H54 (cell line): Measurements from ENCODE around the gene MATN3.

ENCODE experiments used
- DNase-seq: peaks from one replicate; pipeline ENCODE4 v3.0.0; 2011; ENCODE audit warnings: low spot score, mixed read lengths; ENCODE audit not compliant: insufficient read length
- FAIRE-seq: peaks from 3 replicates; lab custom pipeline; 2011; peaks lifted over from hg19 to GRCh38; lab: Jason Lieb, UNC
- POLR2A ChIP-seq: IDR thresholded peaks from 2 replicates; pipeline ENCODE4 v1.6.1; 2011; ENCODE audit warnings: low read depth, mild to moderate bottlenecking, low read length

The MATN3 gene

DNA sequence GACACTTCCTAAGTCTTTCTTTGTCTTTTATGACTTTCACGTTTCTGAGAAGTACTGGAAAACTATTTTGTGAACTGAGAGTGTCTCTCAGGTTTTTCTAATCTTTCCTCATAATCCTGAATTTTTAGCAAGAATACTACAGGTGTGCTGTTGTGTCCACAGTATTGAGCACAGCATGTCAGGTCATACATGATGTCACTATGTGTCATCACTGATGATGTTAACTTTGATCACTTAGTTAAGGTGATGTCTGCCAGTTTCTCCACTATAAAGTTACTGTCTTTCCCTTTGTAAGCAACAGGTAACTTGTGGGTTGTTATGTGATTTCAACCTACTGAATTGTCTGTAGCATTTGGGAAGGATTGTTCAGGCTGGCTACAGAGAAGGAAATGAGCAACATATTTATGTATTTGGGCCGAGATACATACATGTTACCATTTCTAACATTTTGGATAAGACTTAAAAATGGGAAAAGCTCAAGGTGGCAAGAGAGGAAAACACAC lies 11.1 kb downstream of the MATN3 start:
- DNase-seq (no peak), FAIRE-seq (no peak)
- no peak for TF ChIP-seq POLR2A

DNA sequence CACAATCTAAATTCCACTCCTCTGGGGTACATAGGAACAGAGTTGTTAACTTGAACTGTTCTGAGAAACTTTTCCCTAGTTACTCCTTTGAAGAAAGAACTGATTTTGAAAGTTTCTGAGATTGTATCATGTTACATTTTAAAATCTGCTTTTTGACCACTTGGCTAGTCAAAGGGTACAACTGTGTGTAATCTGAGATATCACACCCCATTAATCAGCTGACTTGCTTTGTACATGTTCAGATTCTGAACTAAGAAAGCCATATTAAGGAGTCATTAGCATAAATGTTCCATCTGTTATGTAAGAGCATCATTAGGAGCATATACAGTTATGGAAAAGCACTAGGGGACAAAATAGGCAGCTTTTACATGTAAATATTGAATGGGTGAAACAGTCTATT lies 18.7 kb downstream of the MATN3 start:
- DNase-seq (no peak), FAIRE-seq (no peak)
- TF ChIP-seq POLR2A: no peak

DNA sequence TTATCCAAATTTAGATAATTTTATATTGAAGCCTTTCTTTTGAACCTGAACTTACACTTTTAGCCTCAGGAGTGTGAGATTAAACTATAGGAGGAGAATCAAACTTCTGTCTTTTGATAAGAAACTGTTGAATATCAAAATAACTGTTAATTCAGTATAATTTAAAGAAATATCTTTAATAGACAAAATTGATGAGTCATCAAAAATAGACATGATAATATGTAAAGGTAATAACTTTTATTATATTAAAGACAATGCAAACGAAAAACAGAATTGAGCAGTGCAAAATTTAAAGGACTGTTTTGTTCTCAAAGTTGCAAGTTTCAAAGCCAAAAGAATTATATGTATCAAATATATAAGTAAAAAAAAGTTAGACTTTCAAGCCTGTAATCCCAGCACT lies 20.6 kb downstream of the MATN3 start:
- FAIRE-seq: no peak
- no peak for DNase-seq

DNA sequence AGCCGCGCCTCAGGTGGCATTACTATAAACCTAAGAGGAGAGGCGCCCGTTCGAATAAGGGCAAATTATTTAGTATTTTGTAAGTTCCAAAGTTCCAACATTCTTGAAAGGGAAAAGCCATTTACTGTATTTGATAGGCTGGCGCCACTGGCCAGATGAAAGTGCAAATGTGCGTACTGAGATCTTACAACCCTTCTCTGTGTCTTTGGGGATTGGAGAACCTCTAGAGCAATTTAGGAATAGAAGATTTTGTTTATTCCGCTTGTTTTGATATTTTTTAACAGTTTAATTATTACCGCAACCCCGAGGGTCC lies 22.1 kb downstream of the MATN3 start:
- FAIRE-seq (no peak), DNase-seq (no peak)
- TF ChIP-seq POLR2A: no peak

More for the DNA sequence above, 20.6 kb downstream of the MATN3 start:
- TF ChIP-seq POLR2A: no peak

DNA sequence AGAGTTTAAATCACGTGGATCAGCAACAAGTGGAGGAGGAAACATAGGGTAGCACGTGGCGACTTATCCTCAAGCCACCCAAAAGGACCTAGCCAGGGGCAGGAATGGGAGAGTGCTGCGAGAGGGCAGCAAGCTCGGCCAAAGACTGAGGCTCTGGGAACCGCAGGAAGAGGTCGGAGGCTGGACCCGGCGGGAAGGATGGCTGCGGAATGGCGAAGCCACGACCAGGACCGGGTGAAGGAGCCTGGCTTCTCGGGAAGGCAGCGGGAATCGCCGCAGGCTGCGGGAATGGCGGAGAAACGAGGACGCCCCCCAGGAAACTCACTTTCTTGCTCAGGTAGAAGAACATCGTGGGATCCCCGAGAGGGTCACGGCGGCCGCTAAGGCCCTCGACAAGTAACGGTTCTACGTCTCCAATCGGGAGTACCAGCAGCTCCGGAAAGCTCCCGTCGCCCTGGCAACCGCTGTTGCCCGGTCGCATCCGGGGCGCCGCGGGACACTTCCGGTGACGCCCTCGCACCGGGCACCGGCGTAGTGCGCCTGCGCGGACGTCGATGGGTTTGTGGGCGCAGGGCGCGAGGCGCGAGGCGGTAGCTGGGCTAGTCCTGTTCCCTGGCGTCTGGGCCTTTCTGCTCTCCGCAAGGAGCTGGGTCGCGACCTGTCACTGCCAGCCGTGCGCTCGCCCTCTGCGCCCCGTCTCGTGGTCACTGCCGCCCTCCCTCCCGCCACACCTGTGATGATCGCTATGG lies 22.6 kb downstream of the MATN3 start, which contains the start of gene WDR35:
TSS of gene WDR35 (minus strand) at position 439 of the 749 bp plus-strand sequence. CDS start at position 349, 90 bp downstream.
- peak; percentile 96 for TF ChIP-seq POLR2A
- FAIRE-seq: peak; percentile 95

DNA sequence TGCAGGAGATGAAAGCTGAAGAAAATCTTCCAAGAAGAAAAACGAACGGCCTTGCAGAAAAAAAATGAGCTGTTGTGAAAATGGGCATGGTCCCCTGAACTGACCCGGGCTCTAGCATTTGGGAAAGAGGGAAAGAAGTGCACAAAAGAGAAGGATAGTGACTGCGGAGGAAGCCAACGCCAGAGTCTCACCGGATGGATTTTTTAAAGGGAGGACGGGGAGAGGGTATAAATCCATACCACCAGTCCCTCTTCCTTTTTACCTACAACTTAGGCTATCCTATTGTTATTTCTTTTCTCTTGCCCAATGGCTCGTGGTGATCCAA lies 23.2 kb downstream of the MATN3 start:
- DNase-seq (peak; percentile 9), FAIRE-seq (no peak)
- TF ChIP-seq POLR2A: no peak

More for the DNA sequence above, 22.6 kb downstream of the MATN3 start, which contains the start of gene WDR35:
- peak; percentile 94 for DNase-seq

DNA sequence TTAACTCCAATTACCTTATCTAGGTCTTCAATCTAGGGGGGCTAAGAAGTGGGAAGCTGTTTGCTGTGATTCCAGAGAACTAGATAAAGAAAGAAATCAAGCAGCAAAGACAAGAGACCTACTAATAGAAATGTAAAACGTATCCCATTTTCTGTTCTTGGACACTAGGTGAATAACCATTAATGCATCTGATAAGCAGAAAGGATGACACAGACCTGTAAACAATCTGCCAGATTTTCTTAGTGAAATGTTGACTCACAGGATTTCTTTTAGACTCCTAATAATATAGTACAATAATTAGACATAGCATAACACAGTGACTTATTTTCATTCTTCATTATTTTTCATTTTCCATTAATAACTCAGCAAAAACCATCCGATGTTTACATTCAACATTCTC lies 23.9 kb downstream of the MATN3 start:
- TF ChIP-seq POLR2A: no peak
- DNase-seq (no peak), FAIRE-seq (peak; percentile 15)

DNA sequence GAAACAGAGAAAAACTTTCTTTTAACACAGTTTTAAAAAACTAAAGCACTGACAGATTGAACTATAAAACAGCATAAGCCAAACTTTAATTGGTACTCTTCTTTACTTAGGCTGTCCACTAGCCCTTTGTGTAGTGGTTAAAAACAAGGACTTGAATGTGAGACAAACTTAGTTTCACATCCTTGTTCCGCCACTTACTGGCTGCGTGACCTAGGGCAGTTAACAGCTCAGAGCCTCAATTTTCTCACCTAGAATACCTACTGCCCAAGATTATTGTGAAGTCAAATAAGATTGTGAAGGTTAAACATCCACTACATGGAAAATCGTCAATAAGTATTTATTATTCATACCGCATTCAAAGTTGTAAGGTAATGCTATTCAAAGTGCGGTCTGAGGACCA lies 24.5 kb downstream of the MATN3 start:
- no peak for TF ChIP-seq POLR2A
- FAIRE-seq (no peak), DNase-seq (no peak)

DNA sequence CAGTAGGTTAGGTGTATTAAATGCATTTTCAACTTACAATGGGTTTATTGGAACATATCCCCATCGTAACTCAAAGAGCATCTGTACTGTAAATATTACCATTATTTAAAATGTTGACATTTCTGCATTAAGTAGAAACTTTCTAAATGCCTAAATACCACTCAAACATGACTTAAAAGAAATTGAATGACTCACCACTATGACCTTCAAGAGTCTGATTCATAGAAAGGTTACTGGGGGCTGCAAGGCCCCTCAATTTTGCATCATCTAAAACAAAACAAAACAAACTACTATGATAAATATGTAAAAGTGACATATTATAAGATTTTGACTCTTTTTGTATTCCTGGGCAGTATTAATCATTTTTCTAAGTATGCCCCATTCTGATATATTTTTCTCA lies 30.2 kb downstream of the MATN3 start:
- DNase-seq (no peak), FAIRE-seq (no peak)
- no peak for TF ChIP-seq POLR2A

DNA sequence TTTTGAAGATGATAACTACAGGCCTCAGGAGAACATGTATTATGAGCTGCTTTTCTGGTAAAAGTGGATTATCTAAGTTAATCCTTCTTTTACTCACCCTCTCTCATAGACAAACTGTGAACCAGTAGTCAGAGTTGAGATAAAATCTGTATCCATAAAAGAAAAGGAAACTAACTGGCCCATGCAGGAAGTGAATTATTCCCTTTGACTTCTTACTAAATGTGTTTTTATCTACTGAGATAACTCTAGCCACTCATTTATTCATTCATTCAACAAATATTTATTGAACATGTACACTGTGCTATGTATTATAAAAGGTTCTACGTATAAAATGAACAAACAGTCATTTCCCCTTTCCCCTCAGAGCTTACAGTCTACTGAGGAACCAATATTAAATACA lies 32.5 kb downstream of the MATN3 start:
- DNase-seq (no peak), FAIRE-seq (peak; percentile 6)
- no peak for TF ChIP-seq POLR2A

DNA sequence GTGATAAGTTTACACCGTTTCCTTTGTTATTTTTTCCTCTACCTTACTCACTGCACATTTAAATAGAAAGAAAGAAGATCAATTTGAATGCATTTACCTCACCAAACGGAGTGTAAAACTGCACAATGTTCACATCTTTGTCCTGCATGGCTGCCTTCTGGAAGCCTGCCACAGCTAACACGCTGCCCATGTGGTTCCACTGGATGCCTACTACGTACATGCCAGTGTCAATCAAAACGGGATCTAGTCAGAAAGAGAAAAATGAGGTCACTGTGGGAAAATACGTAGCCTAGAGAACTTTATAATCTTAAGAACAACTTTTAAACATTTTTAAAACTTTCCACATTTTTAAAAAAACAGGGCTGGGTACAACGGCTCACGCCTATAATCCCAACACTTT lies 39.0 kb downstream of the MATN3 start:
- DNase-seq (no peak), FAIRE-seq (no peak)
- no peak for TF ChIP-seq POLR2A

DNA sequence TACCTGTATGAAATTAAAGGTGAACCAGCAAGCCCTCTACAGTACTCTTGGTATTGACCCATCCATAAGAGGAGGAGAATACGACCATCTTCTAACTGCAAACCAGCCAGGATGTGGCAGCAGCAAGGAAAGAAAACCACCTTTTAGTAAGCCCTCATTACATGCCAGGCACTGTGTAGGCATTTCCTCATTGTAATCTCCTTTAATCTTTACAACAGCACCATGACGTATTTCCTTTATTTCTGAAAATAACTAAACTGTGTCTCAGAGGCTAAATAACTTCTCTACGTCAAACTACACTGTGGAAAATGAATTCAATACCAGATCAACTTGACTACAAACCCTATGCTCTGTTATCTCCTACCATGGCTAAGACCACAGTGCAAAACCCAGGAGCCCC lies 40.8 kb downstream of the MATN3 start:
- no peak for TF ChIP-seq POLR2A
- no peak for DNase-seq
- no peak for FAIRE-seq

DNA sequence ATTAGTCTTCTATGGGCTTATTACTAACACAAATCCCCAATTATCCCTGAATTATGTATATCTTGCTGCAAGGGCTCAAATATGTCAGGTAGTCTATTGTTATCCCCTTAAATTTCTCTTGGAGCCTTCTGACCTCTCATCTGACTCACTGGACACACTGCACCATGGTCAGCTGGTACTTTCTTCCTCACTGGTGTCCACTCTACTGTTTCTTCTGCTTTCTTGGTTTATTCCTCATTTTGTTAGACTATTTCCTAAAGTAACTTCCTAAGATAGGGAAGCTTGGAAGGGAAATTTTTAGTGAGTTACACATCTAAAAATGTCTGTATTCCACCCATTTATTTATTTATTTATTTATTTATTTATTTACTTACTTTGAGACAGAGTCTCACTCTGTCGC lies 49.1 kb downstream of the MATN3 start:
- no peak for TF ChIP-seq POLR2A
- DNase-seq (no peak), FAIRE-seq (no peak)

DNA sequence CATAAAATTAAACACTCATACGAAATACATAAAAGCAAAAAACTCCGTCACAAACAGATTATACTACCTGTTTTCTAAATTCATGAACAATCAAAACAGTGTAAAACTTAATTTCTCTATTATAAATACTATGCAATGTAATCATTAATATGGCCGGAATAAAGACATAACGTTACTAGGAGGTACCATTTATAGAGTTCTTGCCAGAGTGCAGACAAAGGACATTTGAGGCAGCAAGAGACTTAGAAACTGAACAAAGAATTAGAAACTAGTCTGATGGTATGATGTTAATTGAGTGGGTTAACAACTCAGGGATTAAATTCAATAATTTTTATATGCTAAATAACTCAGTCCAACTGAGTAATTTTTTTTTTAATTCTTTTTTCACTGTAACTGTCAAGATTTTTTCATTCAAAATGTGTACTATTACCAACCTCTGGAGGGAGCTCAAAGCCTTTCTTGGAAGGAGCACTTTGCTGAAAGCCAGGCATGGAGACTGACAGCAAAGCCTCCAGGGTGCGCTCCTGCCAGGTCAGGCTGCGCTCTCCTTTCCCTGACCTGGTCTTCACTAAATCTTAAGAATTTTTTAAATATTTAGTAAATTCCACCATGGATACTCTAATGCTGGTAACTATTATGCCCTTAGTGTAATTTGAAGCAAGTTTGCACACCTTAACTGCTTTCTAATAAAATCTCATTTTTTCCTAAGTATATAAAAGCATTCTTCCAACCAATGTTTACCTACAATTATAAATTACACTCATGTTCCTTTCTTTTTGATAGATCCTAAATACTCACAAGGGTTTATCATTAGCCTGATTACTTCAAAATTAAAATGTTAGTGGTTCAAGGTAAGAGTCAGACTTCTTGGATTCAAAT lies 56.7 kb downstream of the MATN3 start:
- peak; percentile 81 for FAIRE-seq
- TF ChIP-seq POLR2A: no peak
- peak; percentile 47 for DNase-seq
